ENCODE measurements around the gene LHFPL2. TPM values are rescaled to one million over a fixed set of nuclear protein-coding genes. Genes with fewer than 3 reads are reported as not detected.

The LHFPL2 gene
- total RNA-seq, 1 donor from 2014 or later = 42.1 TPM

- no peak overlapping the region for H3K4me3 Mint-ChIP-seq
- DNase-seq (ENCODE audit: low spot score in 2 of 2, unreplicated experiment in 2 of 2) = no peak
- no peak overlapping the region for H3K27ac Mint-ChIP-seq
- no peak for TF ChIP-seq CTCF (IDR thresholded peaks at IDR 0.05; ENCODE audit: unreplicated experiment)
- peaks cover 23% of the 10 kb centered on the region for H3K36me3 Mint-ChIP-seq
- peaks cover 5% of the 10 kb centered on the region for H3K9me3 Mint-ChIP-seq
- H3K27me3 Mint-ChIP-seq (ENCODE audit: low read depth) = no peaks in the 10 kb centered on the region
- peaks cover 7% of the 10 kb centered on the region for H3K4me1 Mint-ChIP-seq
Observed at GRCh38 chr5:78561261-78561660, 87.3 kb downstream of the LHFPL2 start.

DNA sequence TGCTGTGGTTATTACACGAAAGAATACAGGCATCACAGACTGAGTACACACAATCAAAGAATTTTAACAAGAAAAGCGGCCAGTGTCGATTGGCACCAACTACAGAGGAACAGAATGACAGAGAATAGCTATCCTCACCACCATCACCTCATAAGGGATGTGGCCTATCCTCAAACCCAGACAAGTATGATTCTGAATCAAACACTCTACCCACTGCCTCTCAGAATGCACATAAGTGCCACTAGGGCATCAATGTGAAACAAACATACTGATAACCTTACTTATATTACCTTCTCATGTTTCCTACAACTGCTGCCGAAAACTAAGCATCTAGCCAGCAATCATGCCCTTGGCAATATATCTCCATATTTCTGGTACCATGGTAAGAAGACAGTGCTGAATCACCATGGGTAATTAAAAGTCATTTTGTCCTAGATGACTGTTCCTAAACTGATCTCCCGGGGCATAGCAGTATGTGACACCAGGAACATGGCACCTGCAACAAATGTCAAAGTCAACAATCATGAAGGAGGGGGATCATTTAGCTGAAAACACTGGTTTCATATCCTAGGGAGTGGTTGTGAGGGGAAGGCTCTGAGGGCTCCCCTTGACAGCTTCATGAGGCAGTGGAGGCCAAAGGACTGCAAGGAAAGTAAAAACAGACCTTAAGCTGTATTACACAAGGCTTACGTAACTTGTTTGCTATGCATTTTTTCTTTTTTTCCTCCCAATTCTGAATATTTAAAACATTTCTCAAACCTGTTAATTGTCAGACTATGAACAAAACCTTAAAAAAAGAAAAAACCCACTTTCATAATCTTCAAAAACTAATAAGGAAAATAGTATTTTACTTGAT, 88.3 kb downstream of the LHFPL2 start:
- peaks cover 7% of the 10 kb centered on the region for H3K4me1 Mint-ChIP-seq
- H3K27me3 Mint-ChIP-seq (ENCODE audit: low read depth) = no peaks in the 10 kb centered on the region
- H3K36me3 Mint-ChIP-seq = peaks cover 19% of the 10 kb centered on the region
- TF ChIP-seq CTCF (IDR thresholded peaks at IDR 0.05; ENCODE audit: unreplicated experiment) = no peak
- no peak overlapping the region for H3K27ac Mint-ChIP-seq
- no peak for DNase-seq (ENCODE audit: low spot score in 2 of 2, unreplicated experiment in 2 of 2)
- H3K9me3 Mint-ChIP-seq = no peaks in the 10 kb centered on the region
- H3K4me3 Mint-ChIP-seq = no peak overlapping the region

DNA sequence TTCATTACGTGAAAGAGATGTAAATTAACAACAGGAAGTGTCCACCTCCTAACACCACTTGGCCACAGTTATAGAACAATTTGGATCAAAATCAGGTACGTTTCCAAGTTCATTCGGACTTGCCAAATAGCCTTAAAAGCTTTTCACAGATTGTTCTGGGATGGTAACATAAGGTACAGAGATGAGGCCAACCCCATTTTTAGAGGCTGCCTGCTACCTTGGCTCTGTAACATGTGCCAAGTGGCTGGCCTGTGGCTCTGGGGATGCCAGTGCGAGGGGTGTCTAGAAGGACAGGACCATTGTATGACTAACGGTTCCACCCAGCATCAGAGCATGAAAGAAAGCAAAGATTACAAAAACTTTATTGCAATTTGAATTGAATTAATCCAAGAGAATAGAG, 91.0 kb downstream of the LHFPL2 start:
- Mint-ChIP-seq H3K9me3 (no peaks in the 10 kb centered on the region), H3K27me3 (ENCODE audit: low read depth) (no peaks in the 10 kb centered on the region), H3K36me3 (peaks cover 8% of the 10 kb centered on the region), H3K4me3 (no peak overlapping the region), H3K27ac (no peak overlapping the region), H3K4me1 (peaks cover 1% of the 10 kb centered on the region)
- TF ChIP-seq CTCF (IDR thresholded peaks at IDR 0.05; ENCODE audit: unreplicated experiment) = no peak
- no peak for DNase-seq (ENCODE audit: low spot score in 2 of 2, unreplicated experiment in 2 of 2)

DNA sequence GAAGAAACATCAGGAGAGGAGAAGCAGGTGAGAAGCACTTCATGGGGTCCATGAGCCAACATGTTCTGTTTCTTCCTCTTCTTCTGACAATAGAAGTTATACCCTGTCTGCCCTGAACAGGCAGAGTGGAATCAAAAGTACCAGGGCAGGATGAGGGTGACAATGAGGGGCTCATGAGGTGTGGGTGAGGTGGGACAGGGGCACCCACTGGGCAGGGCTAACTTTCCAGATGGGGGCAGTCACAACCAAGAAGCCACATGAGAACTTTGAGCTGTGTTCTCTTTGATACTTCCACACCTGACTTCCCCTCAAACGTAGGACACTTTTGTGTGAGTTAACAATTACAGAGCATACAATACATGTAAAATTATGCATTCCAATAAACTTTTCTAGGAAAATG, 92.7 kb downstream of the LHFPL2 start:
- Mint-ChIP-seq H3K27ac (no peak overlapping the region), H3K27me3 (ENCODE audit: low read depth) (no peaks in the 10 kb centered on the region)

DNA sequence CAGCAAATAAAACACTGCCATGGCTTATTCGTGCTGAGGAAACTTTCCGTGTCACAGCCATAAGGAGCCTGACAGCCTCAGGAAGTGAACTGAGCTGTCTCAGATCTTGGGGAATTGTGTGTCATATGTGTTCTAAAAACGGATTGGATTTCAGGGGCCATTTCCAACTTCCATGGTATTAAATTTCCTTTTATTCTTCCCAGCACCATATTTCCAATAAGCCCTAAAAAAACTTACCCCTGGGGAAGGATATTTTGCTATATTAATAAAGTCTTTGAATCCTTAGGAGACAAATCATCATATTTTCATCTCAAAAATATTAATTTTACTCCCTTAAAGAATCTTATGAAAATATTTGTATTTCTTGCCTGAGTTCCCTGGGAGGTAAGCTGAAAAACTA, 93.9 kb downstream of the LHFPL2 start:
- no peak for DNase-seq (ENCODE audit: low spot score in 2 of 2, unreplicated experiment in 2 of 2)
- H3K36me3 Mint-ChIP-seq = peaks cover 15% of the 10 kb centered on the region
- peak overlapping the region; percentile 51 for H3K27ac Mint-ChIP-seq
- no peak overlapping the region for H3K4me3 Mint-ChIP-seq
- H3K27me3 Mint-ChIP-seq (ENCODE audit: low read depth) = no peaks in the 10 kb centered on the region
- TF ChIP-seq CTCF (IDR thresholded peaks at IDR 0.05; ENCODE audit: unreplicated experiment) = no peak
- peaks cover 7% of the 10 kb centered on the region for H3K9me3 Mint-ChIP-seq
- no peaks in the 10 kb centered on the region for H3K4me1 Mint-ChIP-seq

More for the DNA sequence above, 92.7 kb downstream of the LHFPL2 start:
- no peak overlapping the region for H3K4me3 Mint-ChIP-seq
- no peak for DNase-seq (ENCODE audit: low spot score in 2 of 2, unreplicated experiment in 2 of 2)
- H3K4me1 Mint-ChIP-seq = no peaks in the 10 kb centered on the region
- no peaks in the 10 kb centered on the region for H3K9me3 Mint-ChIP-seq
- no peak for TF ChIP-seq CTCF (IDR thresholded peaks at IDR 0.05; ENCODE audit: unreplicated experiment)
- peaks cover 10% of the 10 kb centered on the region for H3K36me3 Mint-ChIP-seq

Measured in mesothelial cell of epicardium (in vitro differentiated cells).